Body of pancreas (tissue), 4 donors: ENCODE measurements around the gene SOX12.

Source experiments
- CTCF ChIP-seq, 7 experiments: fragments of 450-650 bp in 4 of 7; fragments of 200-600 bp in 3 of 7; sonication (generic) in 3 of 7; IDR thresholded peaks; one replicate each; pipeline ENCODE4 v1.5.1; 2016 to 2019; ENCODE audit warnings: antibody characterized with exemption in 7 of 7
- POLR2A ChIP-seq, 3 donors: fragments of 450-650 bp; IDR thresholded peaks; one replicate each; pipeline ENCODE4 v1.6.1; 2016; ENCODE audit warnings: antibody characterized with exemption in 3 of 3, mild to moderate bottlenecking in 2 of 3

DNA sequence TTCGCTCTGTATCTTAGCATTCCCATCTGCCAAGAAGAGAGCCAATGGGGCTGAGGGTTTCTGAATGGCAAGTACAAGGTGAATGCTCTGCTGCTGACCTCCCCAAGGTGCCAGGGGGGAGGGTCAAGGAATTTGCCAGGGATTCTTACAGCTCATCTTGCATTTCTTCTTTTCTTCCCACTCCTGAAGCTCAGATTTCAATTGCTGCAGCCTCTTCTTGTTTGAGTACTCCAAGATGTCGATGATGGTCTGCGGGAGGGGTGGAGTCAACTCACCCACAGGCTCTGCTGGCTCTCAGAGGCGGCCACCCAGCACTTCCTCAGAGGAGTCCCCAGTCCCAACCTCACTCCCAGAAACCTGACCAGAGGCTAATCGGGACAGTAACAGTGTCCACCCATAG lies 47.2 kb upstream of the SOX12 start:
- TF ChIP-seq CTCF (IDR thresholded peaks at IDR 0.05) (no peak), POLR2A (IDR thresholded peaks at IDR 0.05) (no peak)
